Loucy (cell line): ENCODE results near the gene UBAP2.

ENCODE experiments used
- CTCF ChIP-seq: fragments of 200-600 bp; sonication (generic); conservative IDR thresholded peaks from 2 replicates; pipeline ENCODE4 v1.5.1; 2014; ENCODE audit warnings: mild to moderate bottlenecking, antibody characterized with exemption, low read length
- EZH2phosphoT487 ChIP-seq: fragments of 200-600 bp; IDR thresholded peaks from 2 replicates; pipeline ENCODE4 v1.6.1; 2018; ENCODE audit warnings: antibody characterized with exemption, mild to moderate bottlenecking, moderate library complexity, borderline replicate concordance

- TF ChIP-seq CTCF (no peak), EZH2phosphoT487 (no peak)
These were observed 48.1 kb upstream of the UBAP2 start for GRCh38 chr9:34096751-34097150.
